CD4-positive, alpha-beta T cell (primary cell): ENCODE measurements around the gene PGC. TPM values are rescaled to one million over a fixed set of nuclear protein-coding genes. Genes with fewer than 3 reads are reported as not detected.

ENCODE experiments used
- ATAC-seq: fragments of 200-7000 bp; cut with Tn5 transposase; one replicate; pipeline ENCODE4 v1.10.0; 2022; ENCODE audit warnings: mild to moderate bottlenecking; ENCODE audit not compliant: poor library complexity
- CTCF ChIA-PET: fragments of 350-600 bp; sonication (Branson Sonifier 250); formaldehyde crosslinking; loops from one replicate; lab custom pipeline; 2021; ENCODE audit warnings: antibody characterized with exemption, inconsistent platforms; lab: Charles Lee
- POLR2A ChIA-PET: fragments of 350-600 bp; sonication (Branson Sonifier 250); formaldehyde crosslinking; loops from one replicate; lab custom pipeline; 2021; ENCODE audit warnings: antibody characterized with exemption, inconsistent platforms; lab: Charles Lee
- DNase-seq, 14 experiments: peaks; one replicate each; pipeline ENCODE4 v3.0.0-alpha.2; 2013 to 2020; ENCODE audit warnings: mixed read lengths in 2 of 14
- H3K27ac ChIP-seq, 2 donors: one replicate each; pipeline versions ENCODE4 v1.5.1 to v1.7.0; 2013; ENCODE audit warnings: low read length in 2 of 2, low read depth in 1 of 2, mild to moderate bottlenecking in 1 of 2
- H3K27me3 ChIP-seq, 2 experiments: 1 replicate in 1 of 2; 2 replicates in 1 of 2; pipeline versions ENCODE4 v1.6.1 to v1.7.0; 2013; ENCODE audit warnings: low read length in 2 of 2, control low read depth in 1 of 2, mild to moderate bottlenecking in 1 of 2, moderate library complexity in 1 of 2; ENCODE audit not compliant: insufficient read depth in 2 of 2, control insufficient read depth in 1 of 2
- H3K36me3 ChIP-seq: one replicate; pipeline ENCODE4 v1.6.1; 2013; ENCODE audit warnings: low read length, control low read depth; ENCODE audit not compliant: insufficient read depth
- H3K4me1 ChIP-seq: one replicate; pipeline ENCODE4 v1.6.1; 2013; ENCODE audit warnings: low read length, control low read depth; ENCODE audit not compliant: insufficient read depth
- H3K4me3 ChIP-seq: one replicate; pipeline ENCODE4 v1.5.1; 2013; ENCODE audit warnings: mild to moderate bottlenecking, low read length, moderate library complexity
- H3K9me3 ChIP-seq, 2 experiments: 1 replicate in 1 of 2; 2 replicates in 1 of 2; pipeline versions ENCODE4 v1.6.1 to v1.7.0; 2013; ENCODE audit warnings: low read length in 2 of 2, mild to moderate bottlenecking in 2 of 2, control low read depth in 1 of 2, moderate library complexity in 1 of 2; ENCODE audit not compliant: control insufficient read depth in 1 of 2, insufficient read depth in 1 of 2
- H3K27ac Mint-ChIP-seq: one replicate; pipeline ENCODE4 v1.8.0; 2020; ENCODE audit warnings: mixed read lengths
- H3K27me3 Mint-ChIP-seq: one replicate; pipeline ENCODE4 v1.8.0; 2021; ENCODE audit warnings: mixed read lengths
- H3K36me3 Mint-ChIP-seq: one replicate; pipeline ENCODE4 v1.8.0; 2021; ENCODE audit warnings: low read depth, mixed read lengths
- H3K4me1 Mint-ChIP-seq: one replicate; pipeline ENCODE4 v1.8.0; 2021; ENCODE audit warnings: low read depth, mixed read lengths
- H3K4me3 Mint-ChIP-seq: one replicate; pipeline ENCODE4 v1.8.0; 2020; ENCODE audit warnings: mild to moderate bottlenecking, mixed read lengths
- H3K9me3 Mint-ChIP-seq: one replicate; pipeline ENCODE4 v1.8.0; 2020; ENCODE audit warnings: mixed read lengths
- intact Hi-C, 2 experiments: fragments of 100-400 bp; cut with DNase I in 1 of 2; cut with micrococcal nuclease in 1 of 2; formaldehyde crosslinking; loops; one replicate each; pipeline versions ENCODE4 v1.15.1 to v1.9.0; 2023 to 2025; cut with DNase I, micrococcal nuclease
- total RNA-seq, 174 experiments: library from RNA in 2 of 174; stranded (reverse) in 2 of 174; gene quantifications; one replicate each; pipeline ENCODE4 v1.2.3 and lab custom pipeline; 2021 to 2026
- TF ChIP-seq, protein P1 (sequence below): fragments of 200-600 bp; IDR thresholded peaks from one replicate; pipeline ENCODE4 v1.8.0; 2022; ENCODE audit warnings: antibody characterized with exemption, mild to moderate bottlenecking

Gene PGC
- total RNA-seq, 2 experiments from 2014 or later: not detected

GRCh38 chr6:41702089-41702745 is 45.0 kb downstream of the PGC start:
- TF ChIP-seq, protein P1, sequence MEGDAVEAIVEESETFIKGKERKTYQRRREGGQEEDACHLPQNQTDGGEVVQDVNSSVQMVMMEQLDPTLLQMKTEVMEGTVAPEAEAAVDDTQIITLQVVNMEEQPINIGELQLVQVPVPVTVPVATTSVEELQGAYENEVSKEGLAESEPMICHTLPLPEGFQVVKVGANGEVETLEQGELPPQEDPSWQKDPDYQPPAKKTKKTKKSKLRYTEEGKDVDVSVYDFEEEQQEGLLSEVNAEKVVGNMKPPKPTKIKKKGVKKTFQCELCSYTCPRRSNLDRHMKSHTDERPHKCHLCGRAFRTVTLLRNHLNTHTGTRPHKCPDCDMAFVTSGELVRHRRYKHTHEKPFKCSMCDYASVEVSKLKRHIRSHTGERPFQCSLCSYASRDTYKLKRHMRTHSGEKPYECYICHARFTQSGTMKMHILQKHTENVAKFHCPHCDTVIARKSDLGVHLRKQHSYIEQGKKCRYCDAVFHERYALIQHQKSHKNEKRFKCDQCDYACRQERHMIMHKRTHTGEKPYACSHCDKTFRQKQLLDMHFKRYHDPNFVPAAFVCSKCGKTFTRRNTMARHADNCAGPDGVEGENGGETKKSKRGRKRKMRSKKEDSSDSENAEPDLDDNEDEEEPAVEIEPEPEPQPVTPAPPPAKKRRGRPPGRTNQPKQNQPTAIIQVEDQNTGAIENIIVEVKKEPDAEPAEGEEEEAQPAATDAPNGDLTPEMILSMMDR: no peak
- intact Hi-C loops: no loop called here
- no peak for ATAC-seq
- Histone ChIP-seq H3K4me1 (peaks cover 23% of the 10 kb centered on the region), H3K9me3 (no peaks in the 10 kb centered on the region), H3K36me3 (peaks cover 6% of the 10 kb centered on the region), H3K27me3 (no peaks in the 10 kb centered on the region), H3K4me3 (no peak overlapping the region), H3K27ac (no peak overlapping the region)
- POLR2A ChIA-PET: no interaction called here
- H3K4me3 Mint-ChIP-seq: no peak overlapping the region
- DNase-seq: no peak
- no peak overlapping the region for H3K27ac Mint-ChIP-seq
- H3K36me3 Mint-ChIP-seq: no peaks in the 10 kb centered on the region
- H3K4me1 Mint-ChIP-seq: peaks cover 18% of the 10 kb centered on the region
- no peaks in the 10 kb centered on the region for H3K27me3 Mint-ChIP-seq
- H3K9me3 Mint-ChIP-seq: no peaks in the 10 kb centered on the region
- CTCF ChIA-PET: no interaction called here

DNA sequence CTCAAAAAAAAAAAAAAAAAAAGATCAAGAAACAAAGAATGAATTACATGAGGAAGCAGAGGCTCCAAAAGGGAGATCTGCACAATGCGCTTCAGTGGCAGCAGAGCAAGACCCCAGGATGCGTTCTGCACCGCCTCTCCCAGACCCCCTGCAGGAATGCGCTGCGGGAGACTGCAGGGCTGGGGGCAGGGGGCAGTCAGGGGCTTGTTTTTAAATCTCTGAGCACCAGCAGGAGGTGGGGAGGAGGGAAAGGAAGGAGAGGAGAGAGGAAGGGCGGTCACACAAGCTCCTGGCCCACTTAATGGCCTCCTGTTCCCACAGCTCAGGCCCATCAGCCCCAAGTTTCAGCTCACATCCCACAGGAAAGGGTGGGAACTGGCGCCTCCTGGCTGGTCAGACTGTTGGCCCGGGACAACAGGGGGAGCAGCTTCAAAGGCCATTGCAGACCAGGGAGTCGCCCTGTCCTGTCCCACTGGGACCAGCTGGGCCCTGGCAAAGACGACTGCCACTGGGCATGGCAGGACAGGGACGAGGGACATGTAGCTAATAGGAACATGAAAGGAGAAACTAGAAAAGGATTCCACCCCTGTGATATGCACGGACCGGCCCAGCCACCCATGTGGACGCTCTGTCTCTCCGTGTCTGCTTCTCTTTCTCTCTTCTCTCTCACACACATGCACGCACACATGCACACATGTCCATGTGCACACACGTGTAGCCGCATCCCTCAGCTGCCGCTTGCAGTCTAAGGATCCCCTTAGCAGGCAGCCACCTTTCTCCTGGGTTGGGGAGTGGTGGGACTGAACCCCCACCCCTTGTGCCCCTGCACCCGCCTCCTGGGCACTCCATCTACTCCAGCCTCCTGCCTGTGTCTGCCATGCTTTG is 46.5 kb downstream of the PGC start:
- H3K4me3 Mint-ChIP-seq: no peak overlapping the region
- ChIA-PET CTCF (no interaction called here), POLR2A (no interaction called here)

DNA sequence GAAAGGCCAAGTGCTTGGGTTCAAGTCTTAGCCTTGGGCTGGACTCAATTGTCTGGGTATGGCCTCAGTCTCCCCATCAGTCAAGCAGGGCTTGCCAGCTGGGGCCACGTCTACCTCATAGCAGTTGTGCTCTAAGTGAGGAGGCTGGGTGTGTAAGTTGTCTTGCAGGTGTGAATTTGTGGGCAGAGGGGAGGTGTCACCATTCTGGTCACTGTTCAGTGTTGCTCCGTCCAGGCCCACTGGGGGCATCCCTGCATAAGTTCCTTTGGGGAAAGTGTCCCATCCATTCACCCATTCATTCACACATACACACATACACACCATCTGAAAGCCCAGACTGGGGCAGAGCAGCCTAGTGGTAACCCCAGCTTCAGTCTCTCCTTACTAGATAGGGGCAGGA is 48.1 kb downstream of the PGC start:
- intact Hi-C loops: no loop called here
- CTCF ChIA-PET: no interaction called here
- TF ChIP-seq, protein P1: no peak
- Histone ChIP-seq H3K4me1 (no peaks in the 10 kb centered on the region), H3K9me3 (no peaks in the 10 kb centered on the region), H3K4me3 (no peak overlapping the region), H3K27me3 (no peaks in the 10 kb centered on the region), H3K27ac (no peak overlapping the region), H3K36me3 (peaks cover 6% of the 10 kb centered on the region)
- Mint-ChIP-seq H3K27me3 (no peaks in the 10 kb centered on the region), H3K9me3 (no peaks in the 10 kb centered on the region), H3K36me3 (no peaks in the 10 kb centered on the region), H3K4me1 (peaks cover 3% of the 10 kb centered on the region), H3K4me3 (no peak overlapping the region), H3K27ac (no peak overlapping the region)
- DNase-seq (no peak), ATAC-seq (no peak)
- POLR2A ChIA-PET: no interaction called here

More for the DNA sequence above, 46.5 kb downstream of the PGC start:
- TF ChIP-seq, protein P1: no peak
- Histone ChIP-seq H3K4me3 (no peak overlapping the region), H3K36me3 (peaks cover 6% of the 10 kb centered on the region), H3K27me3 (no peaks in the 10 kb centered on the region), H3K4me1 (peaks cover 8% of the 10 kb centered on the region), H3K27ac (no peak overlapping the region), H3K9me3 (no peaks in the 10 kb centered on the region)
- Mint-ChIP-seq H3K36me3 (no peaks in the 10 kb centered on the region), H3K27me3 (no peaks in the 10 kb centered on the region), H3K9me3 (no peaks in the 10 kb centered on the region), H3K4me1 (peaks cover 3% of the 10 kb centered on the region), H3K27ac (no peak overlapping the region)
- no peak for DNase-seq
- intact Hi-C loops: no loop called here
- no peak for ATAC-seq
